ENCODE data around the gene PAX8. TPM values are rescaled to one million over a fixed set of nuclear protein-coding genes. Genes with fewer than 3 reads are reported as not detected.
"Not testable (repeated sequence)": the region's sequence is repeated elsewhere in the genome, so short reads cannot be mapped to it uniquely, and the experiment has no call there.

PAX8 gene
- total RNA-seq = under 1 TPM; 0.21 to 0.55 TPM

DNA sequence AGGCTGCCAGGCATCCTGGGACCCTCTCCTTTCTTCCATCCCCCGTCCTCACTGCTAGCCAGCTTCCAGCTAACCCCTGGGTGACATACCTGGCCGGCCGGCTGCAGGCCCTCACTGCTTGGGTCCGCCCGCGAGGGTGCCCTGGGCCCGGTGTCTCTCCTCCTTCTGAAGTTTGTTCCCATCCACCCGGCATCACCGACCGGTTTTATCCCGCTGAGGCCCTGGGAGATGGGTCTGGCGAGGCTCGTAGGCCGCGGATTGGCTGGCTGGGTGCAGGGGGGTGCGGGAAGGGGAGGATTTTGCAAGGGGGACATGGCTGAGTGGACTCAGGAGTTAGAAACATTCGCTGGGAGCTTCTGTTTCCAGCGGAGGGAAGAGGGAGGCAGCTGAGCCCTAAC is at the start of gene PAX8:
Gene PAX8, minus strand, starts transcription at position 180 of the 398 bp plus-strand sequence. CDS start 527 bp downstream, outside the sequence.
- no peak within 1 kb of the TSS for H3K27ac Mint-ChIP-seq
- DNase-seq (no peak), ATAC-seq (no peak)
- peaks cover 19% of the 10 kb centered on the region for H3K4me1 Mint-ChIP-seq (ENCODE audit: low read depth)
- ChIA-PET POLR2A (no interaction called here), CTCF (interaction anchor here (1.1 to 2.0 kb wide), 2 partner anchors 19 to 112 kb away, joined by 3 to 5 read pairs; no protein-coding TSS in a partner anchor)
- H3K36me3 Mint-ChIP-seq (ENCODE audit: low read depth) = no peaks in the 10 kb centered on the region
- H3K27me3 Mint-ChIP-seq (ENCODE audit: low read depth) = peaks cover 67% of the 10 kb centered on the region
- no peaks in the 10 kb centered on the region for H3K9me3 Mint-ChIP-seq (ENCODE audit: insufficient read depth)
- H3K4me3 Mint-ChIP-seq = no peak within 1 kb of the TSS

- H3K36me3 Mint-ChIP-seq (ENCODE audit: low read depth) = no peaks in the 10 kb centered on the region
- no peak overlapping the region for H3K27ac Mint-ChIP-seq
- ChIA-PET POLR2A (no interaction called here), CTCF (interaction anchor here (1.4 kb wide), 1 partner anchor 443 kb away, joined by 3 read pairs; no protein-coding TSS in a partner anchor)
- ATAC-seq = no peak
- peaks cover 14% of the 10 kb centered on the region for H3K4me1 Mint-ChIP-seq (ENCODE audit: low read depth)
- DNase-seq = no peak
- no peak overlapping the region for H3K4me3 Mint-ChIP-seq
- H3K9me3 Mint-ChIP-seq (ENCODE audit: insufficient read depth) = peaks cover 4% of the 10 kb centered on the region
- peaks cover 45% of the 10 kb centered on the region for H3K27me3 Mint-ChIP-seq (ENCODE audit: low read depth)
Observed at GRCh38 chr2:113328043-113328442, 49.3 kb upstream of the PAX8 start.

DNA sequence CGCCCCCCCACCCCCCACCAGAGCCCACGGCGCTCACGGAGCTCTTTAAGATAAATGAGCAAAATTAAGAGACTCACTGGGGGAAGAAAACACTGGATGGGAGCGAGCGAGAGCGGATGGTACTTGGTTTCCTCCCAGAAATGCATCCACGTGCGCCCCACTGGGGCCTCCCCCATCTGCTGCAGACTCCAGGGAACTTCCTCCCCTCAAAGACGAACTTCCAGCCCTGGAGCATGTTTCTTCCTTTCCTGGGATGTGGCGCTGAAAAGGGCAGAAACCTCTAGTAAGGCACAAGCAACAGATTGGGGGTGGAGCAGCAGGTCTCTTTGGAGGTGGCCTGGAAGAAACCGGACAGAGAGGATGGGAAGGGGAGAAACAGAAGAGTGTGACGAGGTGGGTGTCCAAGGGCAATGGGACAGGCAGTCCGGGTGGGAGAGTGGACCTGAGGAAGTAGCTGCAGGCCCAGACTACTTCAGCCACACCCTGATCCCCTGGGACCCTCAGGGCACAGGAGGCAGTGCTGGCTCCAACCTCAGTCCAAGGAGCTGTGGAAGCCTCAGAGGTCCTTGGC is 46.5 kb upstream of the PAX8 start:
- peaks cover 14% of the 10 kb centered on the region for H3K4me1 Mint-ChIP-seq (ENCODE audit: low read depth)
- H3K27ac Mint-ChIP-seq; POLR2A ChIA-PET; DNase-seq; CTCF ChIA-PET; H3K9me3 Mint-ChIP-seq (ENCODE audit: insufficient read depth); ATAC-seq; H3K36me3 Mint-ChIP-seq (ENCODE audit: low read depth): not testable (repeated sequence)
- peaks cover 55% of the 10 kb centered on the region for H3K27me3 Mint-ChIP-seq (ENCODE audit: low read depth)
- peak overlapping the region; percentile 61 for H3K4me3 Mint-ChIP-seq

GRCh38 chr2:113324684-113325160 is 46.0 kb upstream of the PAX8 start:
- Mint-ChIP-seq H3K4me1 (ENCODE audit: low read depth) (peaks cover 14% of the 10 kb centered on the region), H3K9me3 (ENCODE audit: insufficient read depth) (peaks cover 4% of the 10 kb centered on the region), H3K27me3 (ENCODE audit: low read depth) (peaks cover 52% of the 10 kb centered on the region), H3K27ac (peak overlapping the region; percentile 70), H3K36me3 (ENCODE audit: low read depth) (no peaks in the 10 kb centered on the region), H3K4me3 (peak overlapping the region; percentile 62)
- ChIA-PET POLR2A (no interaction called here), CTCF (no interaction called here)
- ATAC-seq (peak; percentile 80), DNase-seq (peak; percentile 34)

DNA sequence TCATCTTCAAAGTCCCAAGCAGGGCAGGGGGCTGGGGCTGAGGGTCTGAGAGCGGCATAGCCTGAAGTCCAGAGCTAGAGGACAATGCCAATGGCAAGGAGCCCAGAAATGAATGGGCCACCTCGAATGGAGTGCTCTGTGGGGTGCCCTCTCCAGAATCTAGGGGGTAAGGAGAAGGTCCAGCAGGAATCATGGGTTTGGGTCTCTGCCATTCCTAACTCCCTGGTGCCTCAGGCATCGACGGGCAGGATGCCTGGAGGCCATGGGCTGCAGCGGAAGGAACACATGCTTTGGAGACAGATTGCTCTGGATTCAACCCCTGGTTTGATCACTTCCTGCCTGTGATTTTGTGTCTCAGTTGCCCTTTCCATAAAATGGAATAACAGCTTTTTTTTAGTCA is 44.4 kb upstream of the PAX8 start:
- H3K36me3 Mint-ChIP-seq (ENCODE audit: low read depth); DNase-seq; ATAC-seq; H3K27ac Mint-ChIP-seq; H3K9me3 Mint-ChIP-seq (ENCODE audit: insufficient read depth); POLR2A ChIA-PET; H3K4me3 Mint-ChIP-seq: not testable (repeated sequence)
- peaks cover 14% of the 10 kb centered on the region for H3K4me1 Mint-ChIP-seq (ENCODE audit: low read depth)
- peaks cover 53% of the 10 kb centered on the region for H3K27me3 Mint-ChIP-seq (ENCODE audit: low read depth)
- CTCF ChIA-PET = interaction anchor here (0.7 kb wide), 1 partner anchor 18 kb away, joined by 3 read pairs; no protein-coding TSS in a partner anchor

GRCh38 chr2:113320106-113320505 is 41.4 kb upstream of the PAX8 start:
- DNase-seq; POLR2A ChIA-PET; H3K36me3 Mint-ChIP-seq (ENCODE audit: low read depth); H3K4me1 Mint-ChIP-seq (ENCODE audit: low read depth); H3K4me3 Mint-ChIP-seq; H3K9me3 Mint-ChIP-seq (ENCODE audit: insufficient read depth); ATAC-seq; H3K27ac Mint-ChIP-seq; CTCF ChIA-PET: not testable (repeated sequence)
- peaks cover 55% of the 10 kb centered on the region for H3K27me3 Mint-ChIP-seq (ENCODE audit: low read depth)

GRCh38 chr2:113318941-113319340 is 40.2 kb upstream of the PAX8 start:
- H3K9me3 Mint-ChIP-seq (ENCODE audit: insufficient read depth); H3K4me1 Mint-ChIP-seq (ENCODE audit: low read depth); DNase-seq; H3K4me3 Mint-ChIP-seq; POLR2A ChIA-PET; H3K27ac Mint-ChIP-seq; H3K36me3 Mint-ChIP-seq (ENCODE audit: low read depth); CTCF ChIA-PET; ATAC-seq: not testable (repeated sequence)
- peaks cover 56% of the 10 kb centered on the region for H3K27me3 Mint-ChIP-seq (ENCODE audit: low read depth)

- Mint-ChIP-seq H3K27ac (no peak overlapping the region), H3K4me1 (ENCODE audit: low read depth) (peaks cover 3% of the 10 kb centered on the region), H3K36me3 (ENCODE audit: low read depth) (no peaks in the 10 kb centered on the region), H3K9me3 (ENCODE audit: insufficient read depth) (no peaks in the 10 kb centered on the region), H3K4me3 (no peak overlapping the region), H3K27me3 (ENCODE audit: low read depth) (peaks cover 46% of the 10 kb centered on the region)
- CTCF ChIA-PET = interaction anchor here (1.2 kb wide), 1 partner anchor 19 kb away, joined by 4 read pairs; no protein-coding TSS in a partner anchor
- POLR2A ChIA-PET = no interaction called here
- no peak for ATAC-seq
- no peak for DNase-seq
Observed at GRCh38 chr2:113316085-113316484, 37.4 kb upstream of the PAX8 start.

DNA sequence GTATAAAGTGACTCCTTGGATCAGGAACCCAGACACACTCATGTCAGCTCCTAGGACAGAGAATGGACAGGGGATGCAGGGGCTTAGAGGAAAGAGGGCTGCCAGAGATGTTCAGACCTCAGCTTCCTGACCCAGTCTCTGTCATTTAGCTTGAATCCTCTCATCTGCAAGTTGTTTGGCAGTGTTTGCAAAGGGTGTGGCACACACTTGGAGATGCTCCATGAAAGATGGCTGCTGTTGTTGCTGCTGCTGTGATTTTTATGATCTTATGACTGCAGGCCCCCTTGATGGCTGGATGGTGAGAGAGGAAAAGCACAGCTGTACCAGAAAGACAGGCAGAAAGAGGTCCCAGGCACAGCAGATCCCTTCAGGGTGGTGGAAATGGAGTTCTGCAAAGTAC is 35.9 kb upstream of the PAX8 start:
- H3K4me1 Mint-ChIP-seq (ENCODE audit: low read depth); H3K9me3 Mint-ChIP-seq (ENCODE audit: insufficient read depth); ATAC-seq; DNase-seq; H3K36me3 Mint-ChIP-seq (ENCODE audit: low read depth); CTCF ChIA-PET; POLR2A ChIA-PET; H3K27ac Mint-ChIP-seq; H3K4me3 Mint-ChIP-seq: not testable (repeated sequence)
- H3K27me3 Mint-ChIP-seq (ENCODE audit: low read depth) = peaks cover 46% of the 10 kb centered on the region

DNA sequence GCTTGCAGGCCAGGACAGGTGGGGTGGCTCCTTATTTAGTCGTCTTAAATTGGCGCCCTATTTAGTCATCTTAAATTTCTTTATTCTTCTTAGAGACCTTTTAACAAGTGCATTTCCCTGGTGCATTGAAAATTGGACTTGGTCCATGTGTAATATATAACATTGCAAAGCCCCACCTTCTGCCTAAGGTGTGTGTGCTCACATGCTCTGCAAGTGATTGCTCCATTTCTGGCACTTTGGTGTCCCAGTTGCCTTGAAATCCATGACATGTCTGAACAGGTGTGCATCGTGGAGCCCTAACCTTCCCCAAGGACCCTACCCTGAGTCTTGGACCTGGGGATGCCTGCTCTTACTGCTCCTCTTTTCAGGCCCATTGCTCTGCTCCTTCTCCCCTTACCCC is 35.5 kb upstream of the PAX8 start:
- POLR2A ChIA-PET; H3K4me3 Mint-ChIP-seq; H3K27ac Mint-ChIP-seq; H3K36me3 Mint-ChIP-seq (ENCODE audit: low read depth); CTCF ChIA-PET; DNase-seq; H3K4me1 Mint-ChIP-seq (ENCODE audit: low read depth); H3K9me3 Mint-ChIP-seq (ENCODE audit: insufficient read depth); ATAC-seq: not testable (repeated sequence)
- peaks cover 48% of the 10 kb centered on the region for H3K27me3 Mint-ChIP-seq (ENCODE audit: low read depth)

- H3K27ac Mint-ChIP-seq; H3K4me3 Mint-ChIP-seq; H3K4me1 Mint-ChIP-seq (ENCODE audit: low read depth); H3K36me3 Mint-ChIP-seq (ENCODE audit: low read depth); ATAC-seq; H3K9me3 Mint-ChIP-seq (ENCODE audit: insufficient read depth); DNase-seq; POLR2A ChIA-PET: not testable (repeated sequence)
- CTCF ChIA-PET = interaction anchor here (1.0 kb wide), 2 partner anchors 50 to 62 kb away, joined by 3 to 4 read pairs; no protein-coding TSS in a partner anchor
- H3K27me3 Mint-ChIP-seq (ENCODE audit: low read depth) = peaks cover 48% of the 10 kb centered on the region
Observed at GRCh38 chr2:113311781-113312180, 33.1 kb upstream of the PAX8 start.

- H3K4me3 Mint-ChIP-seq; POLR2A ChIA-PET; H3K27ac Mint-ChIP-seq; H3K4me1 Mint-ChIP-seq (ENCODE audit: low read depth); H3K9me3 Mint-ChIP-seq (ENCODE audit: insufficient read depth); CTCF ChIA-PET; H3K36me3 Mint-ChIP-seq (ENCODE audit: low read depth); DNase-seq: not testable (repeated sequence)
- peaks cover 50% of the 10 kb centered on the region for H3K27me3 Mint-ChIP-seq (ENCODE audit: low read depth)
- peak; percentile 44 for ATAC-seq
Observed at GRCh38 chr2:113311191-113311590, 32.5 kb upstream of the PAX8 start.
